HG03175 (cell line): Measurements from ENCODE around the gene JAK3.
"Not testable (repeated sequence)": the region's sequence is repeated elsewhere in the genome, so short reads cannot be mapped to it uniquely, and the experiment has no call there.

Experiments used
- ATAC-seq: cut with Tn5 transposase; IDR thresholded peaks from one replicate; pipeline ENCODE4 v1.9.1; 2021; ENCODE audit warnings: mild to moderate bottlenecking, moderate library complexity; ENCODE audit not compliant: unreplicated experiment

JAK3 gene

GRCh38 chr19:17807731-17808316 is 40.0 kb downstream of the JAK3 start:
- no peak for ATAC-seq

- no peak for ATAC-seq
These were observed 40.8 kb downstream of the JAK3 start for GRCh38 chr19:17806945-17807344.

DNA sequence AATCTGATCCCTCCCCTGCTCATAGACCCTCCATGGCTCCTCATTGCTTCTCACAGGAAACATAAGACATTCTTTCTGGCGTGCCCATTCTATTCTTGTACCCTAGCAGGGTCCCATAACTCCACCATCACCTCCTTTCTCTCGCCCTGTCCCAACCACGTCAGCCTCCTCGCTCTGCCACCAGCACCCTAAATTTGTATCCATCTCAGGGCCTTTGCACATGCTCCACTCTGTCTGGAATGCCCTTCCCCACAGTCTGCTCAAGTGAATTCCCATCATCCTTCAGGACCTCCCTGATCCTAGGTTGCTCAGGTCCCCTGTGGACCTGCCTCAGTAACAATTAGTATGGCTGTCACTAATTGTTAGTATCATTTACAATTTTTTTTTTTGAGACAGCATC is 42.4 kb downstream of the JAK3 start:
- ATAC-seq = no peak

GRCh38 chr19:17803264-17803896 is 44.4 kb downstream of the JAK3 start:
- no peak for ATAC-seq

DNA sequence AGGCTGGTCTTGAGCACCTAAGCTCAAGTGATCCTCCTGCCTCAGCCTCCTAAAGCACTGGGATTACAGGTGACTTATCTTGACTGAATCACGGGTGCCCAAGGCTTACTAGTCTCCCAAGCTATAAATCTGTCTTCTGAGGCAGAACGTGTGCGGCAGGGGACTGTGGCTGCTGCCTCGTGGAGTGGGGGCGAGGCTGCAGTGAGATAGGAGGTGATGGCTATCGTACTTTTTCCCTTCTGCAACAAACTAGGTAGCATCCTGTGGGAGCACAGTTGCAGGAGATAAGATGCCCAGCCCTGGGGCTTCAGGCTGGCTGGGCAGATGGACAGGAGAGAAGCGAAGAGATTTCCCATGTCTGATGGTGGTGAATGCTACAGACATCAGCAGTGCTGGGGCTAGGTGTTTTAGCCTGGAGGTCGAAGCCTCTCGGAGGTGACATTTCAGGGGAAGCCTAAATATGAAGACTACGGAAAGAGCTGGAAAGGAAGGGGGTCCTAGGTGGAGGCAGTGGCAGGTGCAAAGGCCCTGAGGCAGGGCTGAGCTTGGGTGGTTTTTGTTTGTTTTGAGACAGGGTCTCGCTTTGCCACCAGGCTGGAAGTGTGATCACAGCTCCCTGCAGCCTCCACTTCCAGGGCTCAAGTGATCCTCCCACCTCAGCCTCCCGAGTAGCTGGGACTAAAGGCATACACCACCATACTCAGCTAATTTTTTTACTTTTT is 45.5 kb downstream of the JAK3 start:
- ATAC-seq = no peak

DNA sequence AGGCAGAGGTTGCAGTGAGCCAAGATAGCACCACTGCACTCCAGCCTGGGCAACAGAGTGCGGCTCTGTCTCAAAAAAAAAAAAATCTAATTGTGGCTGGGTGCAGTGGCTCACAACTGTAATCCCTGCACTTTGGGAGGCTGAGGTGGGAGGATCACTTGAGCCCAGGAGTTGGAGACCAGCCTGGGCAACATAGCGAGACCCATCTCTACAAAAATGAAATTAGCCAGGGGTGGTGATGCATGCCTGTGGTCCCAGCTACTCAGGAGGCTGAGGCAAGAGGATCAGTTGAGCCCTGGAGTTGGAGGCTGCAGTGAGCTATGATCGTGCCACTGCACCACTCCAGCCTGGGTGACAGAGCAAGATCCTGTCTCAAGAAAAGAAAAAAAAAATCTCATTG is 49.2 kb downstream of the JAK3 start:
- ATAC-seq = not testable (repeated sequence)

DNA sequence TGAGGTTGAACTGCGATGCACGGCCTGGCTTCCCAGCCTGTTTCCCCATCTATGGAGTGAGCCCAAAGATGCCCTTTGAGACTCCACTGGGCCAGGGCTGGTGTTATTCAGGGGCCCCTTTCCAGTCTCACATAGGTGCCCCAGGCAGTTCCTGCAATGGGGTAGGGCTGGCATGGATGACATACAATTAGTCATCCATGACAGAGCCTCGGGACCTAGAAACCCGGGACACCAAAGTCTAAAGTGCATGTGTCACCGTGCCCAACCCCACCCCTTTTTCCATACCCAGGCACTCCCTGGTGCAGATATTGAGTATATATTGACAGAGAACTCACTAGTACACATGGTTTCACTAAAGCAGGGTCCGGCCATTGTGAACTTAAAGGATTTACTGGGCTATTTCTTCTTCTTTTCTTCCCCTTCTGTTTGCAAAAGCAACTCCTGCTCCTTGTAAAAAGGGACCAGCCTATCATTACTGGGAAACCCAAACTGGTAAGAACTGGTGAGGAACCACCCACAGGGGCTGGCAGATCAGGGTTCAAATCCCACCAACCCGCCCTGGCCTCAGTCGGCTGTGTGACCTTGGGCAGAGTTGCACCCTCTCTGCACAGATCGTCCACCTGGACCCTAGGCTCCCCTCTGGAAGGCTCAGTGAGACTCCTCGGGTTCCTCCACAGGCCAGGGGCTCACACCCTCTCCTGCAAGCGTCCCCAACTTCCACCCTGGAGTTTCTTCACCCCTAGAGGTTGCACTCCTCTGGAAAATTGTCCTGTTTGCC is 50.2 kb downstream of the JAK3 start:
- no peak for ATAC-seq

DNA sequence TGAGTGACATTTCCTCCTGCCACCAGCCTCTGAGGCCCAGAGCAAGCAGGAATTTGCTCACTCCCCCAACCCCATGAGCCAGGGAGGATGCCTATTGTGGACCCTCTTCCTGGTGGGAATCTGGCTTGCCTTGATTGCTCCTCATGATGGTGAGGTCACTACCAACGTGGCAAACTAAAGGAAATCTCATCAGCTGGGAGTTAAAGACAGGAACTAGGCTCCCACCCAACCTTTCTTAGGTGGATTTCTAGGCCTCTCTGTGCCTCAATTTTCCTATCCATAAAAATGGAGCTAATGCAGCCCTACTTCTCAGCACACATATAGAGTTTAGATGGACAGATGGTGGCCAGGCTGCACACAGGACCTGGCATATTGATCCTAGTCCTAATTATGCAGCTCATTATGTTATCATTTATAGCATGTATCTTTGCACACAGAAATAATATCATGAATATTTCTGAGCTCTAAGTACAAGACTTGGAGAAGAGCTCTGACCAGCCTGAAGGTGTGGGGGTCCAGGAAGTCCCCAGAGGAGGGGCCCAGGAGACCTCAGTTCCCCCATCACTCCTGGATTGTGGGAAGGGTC is 50.9 kb downstream of the JAK3 start:
- no peak for ATAC-seq

DNA sequence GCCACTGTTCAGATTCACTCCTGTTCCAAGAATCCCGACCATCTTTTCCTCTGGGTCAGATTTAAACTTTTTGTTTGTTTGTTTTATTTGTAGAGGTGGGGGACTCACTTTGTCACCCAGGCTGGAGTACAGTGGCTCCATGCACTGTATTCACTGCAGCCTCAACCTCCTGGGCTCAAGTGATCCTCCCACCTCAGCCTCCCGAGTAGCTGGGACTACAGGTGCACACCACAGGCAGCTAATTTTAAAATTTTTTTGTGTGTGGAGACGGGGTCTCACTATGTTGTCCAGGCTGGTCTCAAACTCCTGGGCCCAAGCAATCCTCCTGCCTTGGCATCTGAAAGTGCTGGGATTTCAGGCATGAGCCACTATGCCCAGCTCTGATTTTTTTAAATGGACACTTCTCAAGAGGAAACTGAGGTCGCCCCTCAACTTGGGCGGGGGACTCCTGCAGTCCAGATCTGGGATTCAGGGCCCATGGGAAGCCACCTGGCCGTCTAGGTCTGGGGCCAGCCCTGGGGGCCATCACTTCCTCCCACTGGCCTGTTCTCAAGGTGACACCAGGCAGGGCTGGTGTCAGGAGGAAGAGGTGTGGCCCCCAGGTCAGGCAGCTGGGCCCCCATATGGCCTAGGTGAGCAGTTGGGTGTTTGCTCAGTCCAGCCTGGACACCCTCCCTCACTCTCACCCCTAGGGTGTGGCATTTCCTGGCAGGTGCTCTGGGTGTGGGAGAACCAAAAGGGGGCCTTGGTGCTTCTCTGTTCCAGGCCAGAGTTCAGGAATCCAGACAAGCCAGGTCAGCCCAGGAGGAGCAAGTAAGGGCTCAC is 51.6 kb downstream of the JAK3 start:
- ATAC-seq = no peak

DNA sequence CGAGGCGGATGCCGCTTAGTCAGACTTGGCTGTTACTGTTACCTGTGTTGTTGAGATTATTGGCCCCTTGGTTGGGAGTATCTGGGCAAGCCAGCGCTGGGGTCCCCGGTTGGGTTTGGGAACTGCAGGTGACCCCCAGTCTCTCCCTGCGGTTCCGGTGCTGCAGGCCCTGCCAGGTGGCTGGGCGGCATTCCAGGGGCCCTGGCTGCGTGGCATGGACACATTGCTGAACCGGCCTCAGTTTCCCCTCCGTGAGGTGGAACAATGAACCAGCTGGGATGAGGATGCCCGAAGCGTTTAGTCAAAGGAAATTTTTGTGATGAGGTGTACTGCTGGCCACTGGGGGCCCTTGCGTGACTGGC is 52.3 kb downstream of the JAK3 start:
- ATAC-seq = no peak

DNA sequence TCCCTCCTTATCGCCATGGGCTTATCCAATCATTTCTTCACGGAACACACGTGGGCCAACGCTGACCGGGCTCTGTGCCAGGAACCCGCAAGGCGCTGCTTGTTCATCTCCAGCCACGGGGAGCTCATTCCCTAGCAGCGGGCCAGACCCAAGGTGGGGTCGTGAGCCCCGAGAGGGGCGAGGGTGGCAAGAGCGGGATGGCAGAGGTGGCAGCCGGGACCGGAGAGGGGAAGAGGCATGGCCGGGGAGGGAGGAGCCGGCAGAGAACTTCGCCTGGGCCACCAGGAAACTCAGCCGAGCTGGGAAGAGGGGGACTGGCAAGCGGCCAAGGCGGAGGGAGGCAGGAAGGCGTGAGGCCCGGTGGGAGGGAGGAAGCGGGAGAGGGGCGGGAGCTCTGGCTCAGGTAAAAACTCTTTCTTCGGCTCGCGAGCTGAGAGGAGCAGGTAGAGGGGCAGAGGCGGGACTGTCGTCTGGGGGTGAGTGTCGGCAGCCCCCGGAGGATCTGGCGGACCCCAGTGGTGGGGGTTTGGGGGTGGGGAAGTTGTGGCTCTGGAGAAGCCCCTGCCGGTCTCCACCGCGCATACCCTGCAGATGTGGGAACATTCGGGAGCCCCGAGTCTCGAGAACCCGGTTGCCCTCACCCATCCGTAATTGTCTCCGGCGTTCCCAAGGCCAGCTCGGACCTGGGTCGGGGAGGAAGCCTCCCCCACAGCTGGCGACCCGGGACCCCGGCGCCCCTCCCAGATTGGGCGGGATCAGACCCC is 52.9 kb downstream of the JAK3 start, which contains the start of gene B3GNT3:
TSS of gene B3GNT3 (plus strand) at position 408 of the 764 bp plus-strand sequence. CDS start 12,670 bp downstream, outside the sequence.
- ATAC-seq = no peak

DNA sequence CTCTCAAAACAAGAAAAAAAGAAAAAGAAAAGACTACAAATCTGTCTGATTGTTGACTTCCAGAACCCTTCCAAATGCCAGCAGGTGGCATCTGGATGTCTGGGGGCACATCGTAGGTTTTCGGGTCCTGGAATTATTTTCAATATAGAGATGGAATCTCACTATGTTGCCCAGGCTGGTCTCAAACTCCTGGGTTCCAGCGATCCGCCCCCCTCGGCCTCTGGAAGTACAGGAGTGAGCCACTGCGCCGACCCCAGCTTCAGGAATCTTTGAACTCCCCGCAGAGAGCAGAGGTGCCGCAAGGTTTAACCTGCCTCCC is 53.4 kb downstream of the JAK3 start:
- ATAC-seq = no peak

- no peak for ATAC-seq
These were observed 57.6 kb downstream of the JAK3 start for GRCh38 chr19:17790059-17790780.

- no peak for ATAC-seq
These were observed 59.1 kb downstream of the JAK3 start for GRCh38 chr19:17788632-17789031.

GRCh38 chr19:17787274-17787913 is 60.4 kb downstream of the JAK3 start:
- no peak for ATAC-seq

DNA sequence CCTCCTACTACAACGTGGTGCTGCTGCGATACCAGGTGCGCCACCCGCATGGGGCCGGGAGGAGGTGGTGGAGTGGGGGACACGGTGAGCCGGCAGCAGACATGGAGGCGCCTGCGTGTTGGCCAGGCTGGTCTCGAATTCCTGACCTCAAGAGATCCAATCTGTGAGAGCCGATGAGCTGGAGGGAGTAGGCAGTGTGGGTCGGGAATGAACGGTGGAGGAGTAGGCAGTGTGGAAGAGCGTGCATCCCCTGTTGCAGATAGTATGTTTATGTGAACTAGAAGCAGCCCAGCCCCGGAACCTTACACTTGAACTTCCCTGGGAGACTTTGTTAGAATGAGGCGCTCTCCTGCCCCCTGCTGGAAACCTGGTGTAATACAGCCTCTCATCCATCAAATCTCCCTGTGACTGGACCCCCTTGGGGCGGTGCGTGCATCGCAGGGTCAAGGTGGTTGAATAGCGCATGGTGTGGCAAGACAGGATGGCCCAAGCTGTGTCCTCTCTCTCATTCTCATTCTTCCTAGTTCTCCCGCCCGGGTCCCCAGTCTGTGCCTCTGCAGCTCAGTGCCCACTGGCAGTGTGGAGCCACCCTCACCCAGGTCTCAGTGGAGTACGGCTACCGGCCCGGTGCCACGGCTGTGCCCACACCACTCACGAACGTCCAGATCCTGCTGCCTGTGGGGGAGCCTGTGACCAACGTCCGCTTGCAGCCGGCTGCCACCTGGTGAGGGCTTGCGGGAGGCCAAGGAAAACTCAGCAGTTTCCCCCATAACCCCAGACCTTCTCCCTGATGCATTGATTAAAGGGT is 63.4 kb downstream of the JAK3 start:
- no peak for ATAC-seq

GRCh38 chr19:17783721-17784120 is 64.1 kb downstream of the JAK3 start:
- not testable (repeated sequence) for ATAC-seq

- no peak for ATAC-seq
These were observed 67.0 kb downstream of the JAK3 start for GRCh38 chr19:17780781-17781180.
